GM18867 (cell line): ENCODE data around the gene SF3B1.
A peak's percentile ranks its signal among the peaks of the same experiment; 100 is the strongest.
"Not testable (repeated sequence)": the region's sequence is repeated elsewhere in the genome, so short reads cannot be mapped to it uniquely, and the experiment has no call there.

Source experiments
- ATAC-seq: cut with Tn5 transposase; IDR thresholded peaks from one replicate; pipeline ENCODE4 v1.9.1; 2021; ENCODE audit warnings: mild to moderate bottlenecking, moderate library complexity; ENCODE audit not compliant: unreplicated experiment

Gene SF3B1

GRCh38 chr2:197383825-197384224, 51.0 kb downstream of the SF3B1 start:
- ATAC-seq, result no peak

- ATAC-seq, result no peak
Measured at GRCh38 chr2:197381641-197382040, 53.2 kb downstream of the SF3B1 start.

- not testable (repeated sequence) for ATAC-seq
Measured at GRCh38 chr2:197379918-197380309, 54.9 kb downstream of the SF3B1 start.

GRCh38 chr2:197379308-197379917, 55.4 kb downstream of the SF3B1 start:
- not testable (repeated sequence) for ATAC-seq

GRCh38 chr2:197378494-197379307, 56.1 kb downstream of the SF3B1 start:
- ATAC-seq, result no peak

GRCh38 chr2:197378086-197378485, 56.7 kb downstream of the SF3B1 start:
- no peak for ATAC-seq

- ATAC-seq, result no peak
Measured at GRCh38 chr2:197377670-197378069, 57.2 kb downstream of the SF3B1 start.

GRCh38 chr2:197372592-197372991, 62.2 kb downstream of the SF3B1 start:
- no peak for ATAC-seq

GRCh38 chr2:197370664-197371063, 64.2 kb downstream of the SF3B1 start:
- ATAC-seq, result not testable (repeated sequence)

GRCh38 chr2:197369933-197370320, 64.9 kb downstream of the SF3B1 start:
- no peak for ATAC-seq

GRCh38 chr2:197369228-197369932, 65.4 kb downstream of the SF3B1 start:
- no peak for ATAC-seq

GRCh38 chr2:197368412-197368811, 66.4 kb downstream of the SF3B1 start:
- no peak for ATAC-seq

GRCh38 chr2:197363998-197364397, 70.8 kb downstream of the SF3B1 start:
- no peak for ATAC-seq

GRCh38 chr2:197360744-197361156, 74.1 kb downstream of the SF3B1 start:
- ATAC-seq, result peak; percentile 67

- no peak for ATAC-seq
Measured at GRCh38 chr2:197359859-197360258, 75.0 kb downstream of the SF3B1 start.

GRCh38 chr2:197358931-197359330, 75.9 kb downstream of the SF3B1 start:
- no peak for ATAC-seq

GRCh38 chr2:197357986-197358385, 76.8 kb downstream of the SF3B1 start:
- no peak for ATAC-seq

- ATAC-seq, result peak; percentile 53
Measured at GRCh38 chr2:197356136-197356535, 78.7 kb downstream of the SF3B1 start.

- ATAC-seq, result no peak
Measured at GRCh38 chr2:197354169-197354558, 80.7 kb downstream of the SF3B1 start.

GRCh38 chr2:197353393-197354168, 81.2 kb downstream of the SF3B1 start:
- no peak for ATAC-seq

- no peak for ATAC-seq
Measured at GRCh38 chr2:197349699-197350098, 85.1 kb downstream of the SF3B1 start.
